Panc1 (cell line): ENCODE results near the gene ASB4. TPM values are rescaled to one million over a fixed set of nuclear protein-coding genes. Genes with fewer than 3 reads are reported as not detected.
"Not testable (repeated sequence)": the region's sequence is repeated elsewhere in the genome, so short reads cannot be mapped to it uniquely, and the experiment has no call there.

Source experiments
- ATAC-seq: fragments of 200-7000 bp; cut with Tn5 transposase; 2 replicates; pipeline ENCODE4 v1.9.1; 2020; ENCODE audit warnings: mild to moderate bottlenecking, moderate library complexity
- BruUV-seq: library from RNA; stranded (reverse); fragments of 400-500 nt; replicated peaks from 2 replicates; lab custom pipeline; 2021; lab: Mats Ljungman, UMichigan
- CTCF ChIA-PET: fragments of 300-600 bp; sonication (Branson Sonifier 250); formaldehyde crosslinking; loops from one replicate; lab custom pipeline; 2022; ENCODE audit warnings: antibody characterized with exemption; lab: Charles Lee
- POLR2A ChIA-PET: fragments of 300-600 bp; sonication (Branson Sonifier 250); formaldehyde crosslinking; loops from one replicate; lab custom pipeline; 2022; ENCODE audit warnings: antibody characterized with exemption; lab: Charles Lee
- DNase-seq: peaks from one replicate; pipeline ENCODE4 v3.0.0-alpha.2; 2010; ENCODE audit warnings: low read depth, low spot score
- H3K27ac ChIP-seq: 2 replicates; pipeline ENCODE4 v1.5.1; 2011; ENCODE audit warnings: mild to moderate bottlenecking, low read length, inconsistent platforms
- H3K27me3 ChIP-seq: fragments of 200-500 bp; sonication (Bioruptor generic); 2 replicates; pipeline ENCODE4 v1.6.0; 2014; ENCODE audit warnings: low read length, inconsistent platforms; ENCODE audit not compliant: control insufficient read depth, insufficient read depth
- H3K36me3 ChIP-seq: fragments of 200-500 bp; sonication (Bioruptor generic); 2 replicates; pipeline ENCODE4 v1.5.1; 2014; ENCODE audit warnings: inconsistent platforms, mild to moderate bottlenecking, low read length, moderate library complexity; ENCODE audit not compliant: control insufficient read depth, insufficient read depth
- H3K4me1 ChIP-seq: 2 replicates; pipeline ENCODE4 v1.5.1; 2011; ENCODE audit warnings: inconsistent platforms, mild to moderate bottlenecking, low read length, moderate library complexity; ENCODE audit not compliant: control insufficient read depth, insufficient read depth
- H3K4me3 ChIP-seq, 2 experiments: 2 replicates each; pipeline ENCODE4 v1.5.1; 2011 to 2012; ENCODE audit warnings: low read depth in 2 of 2, low read length in 2 of 2, mild to moderate bottlenecking in 2 of 2, inconsistent platforms in 1 of 2, moderate library complexity in 1 of 2
- H3K9me3 ChIP-seq: fragments of 200-500 bp; sonication (Bioruptor generic); 2 replicates; pipeline ENCODE4 v1.5.1; 2014; ENCODE audit warnings: low read depth, mild to moderate bottlenecking, inconsistent platforms, low read length, moderate library complexity; ENCODE audit not compliant: control insufficient read depth, insufficient read depth
- CTCF ChIP-seq: fragments of 450-650 bp; IDR thresholded peaks from 2 replicates; pipeline ENCODE4 v1.5.1; 2017; ENCODE audit warnings: mild to moderate bottlenecking
- POLR2AphosphoS5 ChIP-seq: IDR thresholded peaks from 2 replicates; pipeline ENCODE4 v1.6.1; 2012; ENCODE audit warnings: mild to moderate bottlenecking, low read depth, low read length, moderate library complexity
- REST ChIP-seq, 2 experiments: IDR thresholded peaks; 2 replicates each; pipeline ENCODE4 v1.6.1; 2011 to 2012; ENCODE audit warnings: low read depth in 2 of 2, control low read depth in 1 of 2, low read length in 1 of 2, mild to moderate bottlenecking in 1 of 2, moderate library complexity in 1 of 2; ENCODE audit not compliant: insufficient read depth in 1 of 2
- SIN3A ChIP-seq: IDR thresholded peaks from 2 replicates; pipeline ENCODE4 v1.6.1; 2012; ENCODE audit warnings: low read depth, mild to moderate bottlenecking, low read length, moderate library complexity, borderline replicate concordance; ENCODE audit not compliant: insufficient read depth
- TCF7L2 ChIP-seq: IDR thresholded peaks from 2 replicates; pipeline ENCODE4 v1.6.1; 2011; ENCODE audit warnings: mild to moderate bottlenecking, low read depth, low read length, inconsistent platforms
- in situ Hi-C: cut with HindIII; loops from 2 replicates; pipeline ENCODE4 v1.10.0; 2016; ENCODE audit warnings: low sequenced_read_pairs, low pct_unique_long_range_greater_than_20kb
- intact Hi-C: fragments of 100-400 bp; cut with micrococcal nuclease; formaldehyde crosslinking; loops from one replicate; pipeline ENCODE4 v1.10.0; 2022; ENCODE audit not compliant: unreplicated experiment
- total RNA-seq: library from RNA; stranded (reverse); gene quantifications from one replicate; pipeline ENCODE4 v1.2.1, GENCODE V29; 2021; ENCODE audit not compliant: unreplicated experiment

The ASB4 gene
- total RNA-seq, 1 experiment from 2014 or later = 0.15 TPM

- POLR2A ChIA-PET = no interaction called here
- CTCF ChIA-PET = no interaction called here
- Histone ChIP-seq H3K4me1 (no peaks in the 10 kb centered on the region), H3K9me3 (0 out of 2 replicates have a peak, but pooled peaks cover 5% of the 10 kb centered on the region), H3K4me3 (no peak overlapping the region), H3K27me3 (no peaks in the 10 kb centered on the region; the same call in 1 of the 2 replicates), H3K27ac (no peak overlapping the region), H3K36me3 (no peaks in the 10 kb centered on the region)
- in situ Hi-C loops (no loop called here), intact Hi-C loops (no loop called here)
- ATAC-seq = no peak
- no peak for TF ChIP-seq POLR2AphosphoS5
- TF ChIP-seq CTCF = no peak
- no peak for TF ChIP-seq REST (IDR thresholded peaks at IDR 0.05; ENCODE audit: insufficient read depth in 1 of 2, low read depth in 2 of 2, low read length in 1 of 2)
- no peak for TF ChIP-seq SIN3A
- TF ChIP-seq TCF7L2 = no peak
- no TSS peak for BruUV-seq
- no peak for DNase-seq
These were observed 27.8 kb upstream of the ASB4 start for GRCh38 chr7:95457947-95458346.

GRCh38 chr7:95460653-95461052 lies 25.1 kb upstream of the ASB4 start:
- CTCF ChIA-PET, POLR2A ChIA-PET, DNase-seq: not testable (repeated sequence)

GRCh38 chr7:95467912-95468607 lies 17.7 kb upstream of the ASB4 start:
- Histone ChIP-seq H3K27ac (no peak overlapping the region), H3K4me3 (no peak overlapping the region), H3K27me3 (no peaks in the 10 kb centered on the region), H3K9me3 (no peaks in the 10 kb centered on the region), H3K36me3 (no peaks in the 10 kb centered on the region), H3K4me1 (no peaks in the 10 kb centered on the region)
- in situ Hi-C loops = no loop called here
- DNase-seq = no peak
- ChIA-PET POLR2A (interaction anchor here (1.0 kb wide), 1 partner anchor 32 kb away, joined by 3 read pairs; no protein-coding TSS in a partner anchor), CTCF (interaction anchor here (0.6 kb wide), 1 partner anchor 10 kb away, joined by 4 read pairs; no protein-coding TSS in a partner anchor)
- TF ChIP-seq CTCF = no peak
- no peak for TF ChIP-seq POLR2AphosphoS5
- TF ChIP-seq SIN3A = no peak
- no peak for TF ChIP-seq REST (IDR thresholded peaks at IDR 0.05; ENCODE audit: insufficient read depth in 1 of 2, low read depth in 2 of 2, low read length in 1 of 2)
- no peak for TF ChIP-seq TCF7L2
- BruUV-seq = no TSS peak
- ATAC-seq = no peak
- intact Hi-C loops = no loop called here

More at GRCh38 chr7:95460653-95461052, 25.1 kb upstream of the ASB4 start:
- H3K27ac ChIP-seq, ATAC-seq, BruUV-seq, in situ Hi-C loops, H3K36me3 ChIP-seq, intact Hi-C loops, H3K27me3 ChIP-seq, H3K4me3 ChIP-seq, H3K4me1 ChIP-seq, H3K9me3 ChIP-seq: not testable (repeated sequence)
